Measurements from ENCODE around the gene MRM1. TPM values are rescaled to one million over a fixed set of nuclear protein-coding genes. Genes with fewer than 3 reads are reported as not detected.

The MRM1 gene
- total and polyA plus RNA-seq, 9 of the 15 experiments (the other 6 are each of a cell fraction or from before 2014, with no cell fraction given), result 0.61 to 28.4 (median 21.5) TPM

GRCh38 chr17:36586138-36586537 lies 15.2 kb upstream of the MRM1 start (continued):
- TF ChIP-seq, protein P1, sequence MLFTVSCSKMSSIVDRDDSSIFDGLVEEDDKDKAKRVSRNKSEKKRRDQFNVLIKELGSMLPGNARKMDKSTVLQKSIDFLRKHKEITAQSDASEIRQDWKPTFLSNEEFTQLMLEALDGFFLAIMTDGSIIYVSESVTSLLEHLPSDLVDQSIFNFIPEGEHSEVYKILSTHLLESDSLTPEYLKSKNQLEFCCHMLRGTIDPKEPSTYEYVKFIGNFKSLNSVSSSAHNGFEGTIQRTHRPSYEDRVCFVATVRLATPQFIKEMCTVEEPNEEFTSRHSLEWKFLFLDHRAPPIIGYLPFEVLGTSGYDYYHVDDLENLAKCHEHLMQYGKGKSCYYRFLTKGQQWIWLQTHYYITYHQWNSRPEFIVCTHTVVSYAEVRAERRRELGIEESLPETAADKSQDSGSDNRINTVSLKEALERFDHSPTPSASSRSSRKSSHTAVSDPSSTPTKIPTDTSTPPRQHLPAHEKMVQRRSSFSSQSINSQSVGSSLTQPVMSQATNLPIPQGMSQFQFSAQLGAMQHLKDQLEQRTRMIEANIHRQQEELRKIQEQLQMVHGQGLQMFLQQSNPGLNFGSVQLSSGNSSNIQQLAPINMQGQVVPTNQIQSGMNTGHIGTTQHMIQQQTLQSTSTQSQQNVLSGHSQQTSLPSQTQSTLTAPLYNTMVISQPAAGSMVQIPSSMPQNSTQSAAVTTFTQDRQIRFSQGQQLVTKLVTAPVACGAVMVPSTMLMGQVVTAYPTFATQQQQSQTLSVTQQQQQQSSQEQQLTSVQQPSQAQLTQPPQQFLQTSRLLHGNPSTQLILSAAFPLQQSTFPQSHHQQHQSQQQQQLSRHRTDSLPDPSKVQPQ (CRISPR knock-in tag; IDR thresholded peaks at IDR 0.05; ENCODE audit: borderline replicate concordance), result no peak
- TF ChIP-seq CBX1 (IDR thresholded peaks at IDR 0.05; ENCODE audit: low read depth) (no peak), SMARCA5 (IDR thresholded peaks at IDR 0.05) (no peak), OTX1 (CRISPR knock-in tag; IDR thresholded peaks at IDR 0.05) (no peak)

- POLR2A ChIA-PET, result interaction anchor here (0.7 to 4.4 kb wide), 6 partner anchors 8 to 56 kb away, joined by 3 to 32 read pairs (median 4); partner anchors contain the start of gene MRM1
- Histone ChIP-seq H3K36me3 (ENCODE audit: control insufficient read depth, insufficient read depth, low read length) (peaks cover 68% of the 10 kb centered on the region), H3K27ac (ENCODE audit: extremely low read depth, low read depth, low read length) (peak overlapping the region; percentile 68; the same call in 2 of the 3 replicates), H3K27me3 (ENCODE audit: control insufficient read depth in 2 of 2, insufficient read depth in 2 of 2, low read length in 2 of 2) (no peaks in the 10 kb centered on the region), H3K9me3 (replicated peaks; ENCODE audit: control insufficient read depth, insufficient read depth, low read depth, low read length) (no peaks in the 10 kb centered on the region), H3K4me2 (ENCODE audit: insufficient read depth, low read length) (no peak overlapping the region), H4K20me1 (replicated peaks; ENCODE audit: control insufficient read depth, insufficient read depth, low read length) (no peaks in the 10 kb centered on the region; the same call in 1 of the 2 replicates), H3K9ac (ENCODE audit: insufficient read depth in 1 of 2, low read depth in 2 of 2, low read length in 2 of 2) (peak overlapping the region in 1 of 2 experiments; percentile 77; a peak in 2 of 4 replicates), H3K79me2 (ENCODE audit: control insufficient read depth, insufficient read depth, low read length) (peaks cover 40% of the 10 kb centered on the region), H3K4me1 (replicated peaks in 1 of 2; ENCODE audit: control insufficient read depth in 2 of 2, insufficient read depth in 2 of 2, low read length in 2 of 2) (peaks cover 33 to 42% of the 10 kb centered on the region in 2 experiments), H2AFZ (ENCODE audit: low read depth, low read length) (no peak overlapping the region), H3K9me1 (ENCODE audit: control insufficient read depth, insufficient read depth, low read length) (no peaks in the 10 kb centered on the region), H3K4me3 (no peak overlapping the region)
- in situ Hi-C loops (cut with MboI) (loop anchor here (5.0 kb wide), 1 partner anchor 43 kb away; no protein-coding TSS in a partner anchor), intact Hi-C loops (cut with micrococcal nuclease) (loop anchor here (2.0 kb wide), 2 partner anchors 45 to 55 kb away; partner anchors contain the start of genes GGNBP2, MYO19 and PIGW)
- DNase-seq (ENCODE audit: extremely low read depth in 1 of 4, low spot score in 3 of 4), result peak; percentile 59 to 82 (median 69)
- CTCF ChIA-PET (ENCODE audit: low intra/inter-chr PET ratio), result no interaction called here
- BruUV-seq (replicated peaks), result no TSS peak
- peak; percentile 62 for ATAC-seq
- FAIRE-seq, result no peak
- 0% methylated on average over 2 of the region's 2 CpGs for WGBS (ENCODE audit: insufficient coverage, low coverage, missing lambda C conversion rate)
- TF ChIP-seq, protein P2, sequence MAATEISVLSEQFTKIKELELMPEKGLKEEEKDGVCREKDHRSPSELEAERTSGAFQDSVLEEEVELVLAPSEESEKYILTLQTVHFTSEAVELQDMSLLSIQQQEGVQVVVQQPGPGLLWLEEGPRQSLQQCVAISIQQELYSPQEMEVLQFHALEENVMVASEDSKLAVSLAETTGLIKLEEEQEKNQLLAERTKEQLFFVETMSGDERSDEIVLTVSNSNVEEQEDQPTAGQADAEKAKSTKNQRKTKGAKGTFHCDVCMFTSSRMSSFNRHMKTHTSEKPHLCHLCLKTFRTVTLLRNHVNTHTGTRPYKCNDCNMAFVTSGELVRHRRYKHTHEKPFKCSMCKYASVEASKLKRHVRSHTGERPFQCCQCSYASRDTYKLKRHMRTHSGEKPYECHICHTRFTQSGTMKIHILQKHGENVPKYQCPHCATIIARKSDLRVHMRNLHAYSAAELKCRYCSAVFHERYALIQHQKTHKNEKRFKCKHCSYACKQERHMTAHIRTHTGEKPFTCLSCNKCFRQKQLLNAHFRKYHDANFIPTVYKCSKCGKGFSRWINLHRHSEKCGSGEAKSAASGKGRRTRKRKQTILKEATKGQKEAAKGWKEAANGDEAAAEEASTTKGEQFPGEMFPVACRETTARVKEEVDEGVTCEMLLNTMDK (IDR thresholded peaks at IDR 0.05; ENCODE audit: borderline replicate concordance, insufficient read depth, low read depth, low read length, poor library complexity, severe bottlenecking), result no peak
- TF ChIP-seq SNRNP70 (optimal IDR thresholded peaks at IDR 0.05; ENCODE audit: low read depth, low read length) (no peak), FOXO4 (CRISPR knock-in tag; IDR thresholded peaks at IDR 0.05) (no peak), HMG20A (CRISPR knock-in tag; conservative IDR thresholded peaks at IDR 0.05) (no peak), MAZ (CRISPR knock-in tag; conservative IDR thresholded peaks at IDR 0.05 in 1 of 2, IDR thresholded peaks at IDR 0.05 in 1 of 2) (peak in 1 of 2 experiments; percentile 49; a peak in 1 of 4 replicates), DMBX1 (CRISPR knock-in tag; IDR thresholded peaks at IDR 0.05; ENCODE audit: borderline replicate concordance) (no peak), ZNF780A (CRISPR knock-in tag; IDR thresholded peaks at IDR 0.05) (no peak)
These were observed 11.3 kb upstream of the MRM1 start for GRCh38 chr17:36590082-36590481.
